Adipocyte (in vitro differentiated cells): Measurements from ENCODE around the gene RUNX3.
"Not testable (repeated sequence)": the region's sequence is repeated elsewhere in the genome, so short reads cannot be mapped to it uniquely, and the experiment has no call there.

ENCODE experiments used
- DNase-seq: peaks from one replicate; pipeline ENCODE4 v3.0.0-alpha.2; 2015; ENCODE audit warnings: low read depth
- H3K27me3 ChIP-seq: replicated peaks from 2 replicates; pipeline ENCODE4 v1.7.0; 2013; ENCODE audit warnings: mild to moderate bottlenecking, low read length, moderate library complexity; ENCODE audit not compliant: control insufficient read depth, insufficient read depth
- H3K36me3 ChIP-seq: 2 replicates; pipeline ENCODE4 v1.7.0; 2013; ENCODE audit warnings: low read length, mild to moderate bottlenecking, moderate library complexity; ENCODE audit not compliant: control insufficient read depth, insufficient read depth, severe bottlenecking
- H3K4me1 ChIP-seq: 2 replicates; pipeline ENCODE4 v1.7.0; 2013; ENCODE audit warnings: mild to moderate bottlenecking, low read length, moderate library complexity; ENCODE audit not compliant: control insufficient read depth, insufficient read depth
- H3K4me3 ChIP-seq: 2 replicates; pipeline ENCODE4 v1.7.0; 2013; ENCODE audit warnings: mild to moderate bottlenecking, low read length, moderate library complexity
- H3K9ac ChIP-seq: 2 replicates; pipeline ENCODE4 v1.7.0; 2013; ENCODE audit warnings: mild to moderate bottlenecking, low read length, moderate library complexity
- H3K9me3 ChIP-seq: 2 replicates; pipeline ENCODE4 v1.7.0; 2013; ENCODE audit warnings: mild to moderate bottlenecking, low read length, moderate library complexity; ENCODE audit not compliant: control insufficient read depth

Gene RUNX3

GRCh38 chr1:24907587-24908294, 22.3 kb downstream of the RUNX3 start:
- not testable (repeated sequence) for H3K36me3 ChIP-seq, H3K4me3 ChIP-seq, DNase-seq, H3K9ac ChIP-seq, H3K9me3 ChIP-seq
- Histone ChIP-seq H3K4me1 (peaks cover 16% of the 10 kb centered on the region), H3K27me3 (peaks cover 10% of the 10 kb centered on the region)

- DNase-seq = no peak
- no peak overlapping the region for H3K4me3 ChIP-seq
- H3K27me3 ChIP-seq = peaks cover 10% of the 10 kb centered on the region
Measured at GRCh38 chr1:24906760-24907490, 23.2 kb downstream of the RUNX3 start.

GRCh38 chr1:24905979-24906720, 23.9 kb downstream of the RUNX3 start:
- Histone ChIP-seq H3K4me1 (peaks cover 11% of the 10 kb centered on the region), H3K9me3 (no peaks in the 10 kb centered on the region), H3K9ac (no peak overlapping the region), H3K36me3 (no peaks in the 10 kb centered on the region), H3K27me3 (peaks cover 14% of the 10 kb centered on the region), H3K4me3 (no peak overlapping the region)
- no peak for DNase-seq

More at GRCh38 chr1:24906760-24907490, 23.2 kb downstream of the RUNX3 start:
- Histone ChIP-seq H3K36me3 (no peaks in the 10 kb centered on the region), H3K9me3 (no peaks in the 10 kb centered on the region), H3K9ac (no peak overlapping the region), H3K4me1 (peaks cover 15% of the 10 kb centered on the region)

GRCh38 chr1:24905355-24905978, 24.6 kb downstream of the RUNX3 start:
- Histone ChIP-seq H3K4me3 (no peak overlapping the region), H3K36me3 (no peaks in the 10 kb centered on the region), H3K4me1 (peaks cover 7% of the 10 kb centered on the region), H3K9me3 (no peaks in the 10 kb centered on the region), H3K9ac (no peak overlapping the region), H3K27me3 (peaks cover 18% of the 10 kb centered on the region)
- DNase-seq = no peak

- H3K4me1 ChIP-seq = peaks cover 7% of the 10 kb centered on the region
- no peaks in the 10 kb centered on the region for H3K36me3 ChIP-seq
- H3K27me3 ChIP-seq = peaks cover 24% of the 10 kb centered on the region
- no peak overlapping the region for H3K4me3 ChIP-seq
- H3K9me3 ChIP-seq = no peaks in the 10 kb centered on the region
- no peak for DNase-seq
- H3K9ac ChIP-seq = no peak overlapping the region
Measured at GRCh38 chr1:24904731-24905354, 25.2 kb downstream of the RUNX3 start.

- peaks cover 24% of the 10 kb centered on the region for H3K27me3 ChIP-seq
- DNase-seq = no peak
- H3K36me3 ChIP-seq = no peaks in the 10 kb centered on the region
- peaks cover 2% of the 10 kb centered on the region for H3K4me1 ChIP-seq
- H3K9ac ChIP-seq = no peak overlapping the region
- no peak overlapping the region for H3K4me3 ChIP-seq
- no peaks in the 10 kb centered on the region for H3K9me3 ChIP-seq
Measured at GRCh38 chr1:24903955-24904730, 25.9 kb downstream of the RUNX3 start.

GRCh38 chr1:24903560-24903954, 26.5 kb downstream of the RUNX3 start:
- DNase-seq = no peak
- Histone ChIP-seq H3K9me3 (no peaks in the 10 kb centered on the region), H3K27me3 (peaks cover 29% of the 10 kb centered on the region), H3K4me3 (no peak overlapping the region), H3K36me3 (no peaks in the 10 kb centered on the region), H3K4me1 (no peaks in the 10 kb centered on the region), H3K9ac (no peak overlapping the region)

- Histone ChIP-seq H3K36me3 (no peaks in the 10 kb centered on the region), H3K9ac (no peak overlapping the region), H3K4me1 (no peaks in the 10 kb centered on the region), H3K27me3 (peaks cover 33% of the 10 kb centered on the region), H3K4me3 (no peak overlapping the region), H3K9me3 (no peaks in the 10 kb centered on the region)
- DNase-seq = no peak
Measured at GRCh38 chr1:24903011-24903461, 27.0 kb downstream of the RUNX3 start.

GRCh38 chr1:24902471-24902891, 27.6 kb downstream of the RUNX3 start:
- H3K36me3 ChIP-seq = no peaks in the 10 kb centered on the region
- no peaks in the 10 kb centered on the region for H3K9me3 ChIP-seq
- H3K4me1 ChIP-seq = no peaks in the 10 kb centered on the region
- no peak overlapping the region for H3K9ac ChIP-seq
- no peak for DNase-seq
- H3K4me3 ChIP-seq = no peak overlapping the region
- H3K27me3 ChIP-seq = peaks cover 33% of the 10 kb centered on the region

- Histone ChIP-seq H3K4me3 (no peak overlapping the region), H3K4me1 (no peaks in the 10 kb centered on the region), H3K9me3 (no peaks in the 10 kb centered on the region), H3K9ac (no peak overlapping the region), H3K27me3 (peaks cover 33% of the 10 kb centered on the region), H3K36me3 (no peaks in the 10 kb centered on the region)
- no peak for DNase-seq
Measured at GRCh38 chr1:24901791-24902470, 28.1 kb downstream of the RUNX3 start.
